K562 (cell line): ENCODE data around the gene SGSM2. TPM values are rescaled to one million over a fixed set of nuclear protein-coding genes. Genes with fewer than 3 reads are reported as not detected.
A peak's percentile ranks its signal among the peaks of the same experiment; 100 is the strongest.

Experiments
- MAFG ChIP-seq: fragments of 450-650 bp; conservative IDR thresholded peaks from 2 replicates; pipeline ENCODE4 v1.6.1; 2016; ENCODE audit warnings: missing genetic modification characterization, missing compliant biosample characterization
- SIN3B ChIP-seq: fragments of 450-650 bp; IDR thresholded peaks from 2 replicates; pipeline ENCODE4 v1.6.1; 2017; ENCODE audit warnings: low read depth, mild to moderate bottlenecking, moderate library complexity
- SMC3 ChIP-seq: conservative IDR thresholded peaks from 2 replicates; pipeline ENCODE4 v1.6.1; 2011; ENCODE audit warnings: low read depth, low read length, improper control_type of control experiment; ENCODE audit not compliant: insufficient read depth
- SRF ChIP-seq, 2 experiments: fragments of 250-450, 450-650 bp in 1 of 2; sonication (Bioruptor Pico) in 1 of 2; sonication (generic) in 1 of 2; formaldehyde crosslinking; IDR thresholded peaks; 2 replicates each; pipeline versions ENCODE4 v1.5.0 to v1.5.1; 2020 to 2022; ENCODE audit warnings: mild to moderate bottlenecking in 1 of 2, missing genetic modification reagents in 1 of 2
- XRCC3 ChIP-seq: fragments of 450-650 bp; IDR thresholded peaks from 2 replicates; pipeline ENCODE4 v1.6.1; 2017; ENCODE audit warnings: mild to moderate bottlenecking, moderate library complexity
- ZBTB17 ChIP-seq: fragments of 450-650 bp; formaldehyde crosslinking; IDR thresholded peaks from 2 replicates; pipeline ENCODE4 v1.4.0; 2020; ENCODE audit warnings: mild to moderate bottlenecking
- ZC3H4 ChIP-seq: sonication (generic); formaldehyde crosslinking; IDR thresholded peaks from 2 replicates; pipeline ENCODE4 v1.9.0; 2021; ENCODE audit warnings: missing genetic modification reagents, borderline replicate concordance
- ZFP30 ChIP-seq: fragments of 250-450 bp; sonication (Bioruptor Pico); IDR thresholded peaks from 2 replicates; pipeline ENCODE4 v1.8.0; 2022; ENCODE audit warnings: moderate library complexity, mild to moderate bottlenecking, inconsistent platforms, borderline replicate concordance
- ZNF57 ChIP-seq: fragments of 450-650 bp; formaldehyde crosslinking; IDR thresholded peaks from 2 replicates; pipeline ENCODE4 v1.4.0; 2020; ENCODE audit warnings: mild to moderate bottlenecking, moderate library complexity
- polyA plus RNA-seq, 8 experiments: library from polyadenylated mRNA; depleted of rRNA in 4 of 8; stranded (reverse) in 5 of 8; unstranded in 3 of 8; fragments of >200 nt; fragmentation: Nextera tagmentation in 2 of 8; fragmentation: Illumina TruSeq in 1 of 8; extraction: Ambion mirVana in 2 of 8; extraction: Trizol in 1 of 8; gene quantifications; 2 replicates each; pipeline versions ENCODE4 v1.2.1 to v1.2.3, GENCODE V29; 2011 to 2014; ENCODE audit warnings: inconsistent platforms in 1 of 8, missing spikeins in 1 of 8
- total RNA-seq, 7 experiments: library from RNA; depleted of rRNA in 6 of 7; stranded (reverse); fragments of >200 nt in 6 of 7; fragmentation: Illumina TruSeq in 2 of 7; extraction: Trizol in 2 of 7; gene quantifications; 2 replicates each; pipeline versions ENCODE4 v1.2.1 to v1.2.3, GENCODE V29; 2011 to 2021; ENCODE audit warnings: low replicate concordance in 1 of 7
- TF ChIP-seq, protein P1 (sequence below), 2 experiments: fragments of 450-650 bp in 1 of 2; sonication (generic) in 1 of 2; formaldehyde crosslinking in 1 of 2; IDR thresholded peaks; 2 replicates each; pipeline versions ENCODE4 v1.7.1 to v1.9.0; 2016 to 2022; ENCODE audit warnings: inconsistent platforms in 1 of 2, mild to moderate bottlenecking in 1 of 2, missing genetic modification reagents in 1 of 2

The SGSM2 gene
- total and polyA plus RNA-seq, 9 of the 15 experiments (the other 6 are each of a cell fraction or from before 2014, with no cell fraction given) = 0.20 to 26.3 (median 14.8) TPM

DNA sequence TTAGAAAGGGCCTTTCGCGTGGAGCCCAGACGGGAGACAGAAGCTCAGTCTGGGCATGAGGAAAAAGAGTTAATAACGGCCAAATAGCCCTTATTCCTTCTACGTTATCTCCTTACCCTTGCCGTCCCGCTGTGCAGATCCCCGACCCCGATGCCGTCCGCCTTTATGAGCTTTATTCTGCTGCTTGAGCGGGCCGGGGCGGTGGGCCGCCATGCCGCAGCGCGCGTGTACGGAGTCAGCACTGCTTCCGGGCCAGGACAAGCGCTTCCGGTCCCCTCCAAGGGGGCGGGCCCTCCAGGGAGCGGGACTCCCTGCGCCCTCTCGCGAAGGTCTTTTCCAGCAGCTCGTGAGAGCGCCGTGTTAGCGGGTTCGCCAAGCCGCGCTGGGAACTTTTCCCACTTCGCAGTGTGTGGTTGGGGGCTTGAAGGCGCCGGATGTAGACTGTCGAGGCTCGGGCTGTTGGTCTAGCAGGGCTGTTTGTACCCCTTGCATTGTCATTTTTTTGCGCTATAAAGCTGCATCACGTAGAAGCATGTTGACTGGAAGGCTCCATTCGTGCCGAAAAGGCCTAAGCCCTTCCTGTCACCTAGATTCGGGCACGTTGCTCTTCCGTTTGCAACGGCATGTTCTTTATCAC, 968 bp upstream of the SGSM2 start, which contains the start of gene TSR1 (continued):
- TF ChIP-seq ZFP30 (CRISPR knock-in tag) (no peak), ZNF57 (CRISPR knock-in tag) (no peak), ZC3H4 (CRISPR knock-in tag) (no peak), SIN3B (peak; percentile 97), SRF (CRISPR knock-in tag; IDR thresholded peaks at IDR 0.05) (no peak), MAFG (tag) (no peak), XRCC3 (no peak), SMC3 (no peak), ZBTB17 (CRISPR knock-in tag) (no peak)
- TF ChIP-seq, protein P1, sequence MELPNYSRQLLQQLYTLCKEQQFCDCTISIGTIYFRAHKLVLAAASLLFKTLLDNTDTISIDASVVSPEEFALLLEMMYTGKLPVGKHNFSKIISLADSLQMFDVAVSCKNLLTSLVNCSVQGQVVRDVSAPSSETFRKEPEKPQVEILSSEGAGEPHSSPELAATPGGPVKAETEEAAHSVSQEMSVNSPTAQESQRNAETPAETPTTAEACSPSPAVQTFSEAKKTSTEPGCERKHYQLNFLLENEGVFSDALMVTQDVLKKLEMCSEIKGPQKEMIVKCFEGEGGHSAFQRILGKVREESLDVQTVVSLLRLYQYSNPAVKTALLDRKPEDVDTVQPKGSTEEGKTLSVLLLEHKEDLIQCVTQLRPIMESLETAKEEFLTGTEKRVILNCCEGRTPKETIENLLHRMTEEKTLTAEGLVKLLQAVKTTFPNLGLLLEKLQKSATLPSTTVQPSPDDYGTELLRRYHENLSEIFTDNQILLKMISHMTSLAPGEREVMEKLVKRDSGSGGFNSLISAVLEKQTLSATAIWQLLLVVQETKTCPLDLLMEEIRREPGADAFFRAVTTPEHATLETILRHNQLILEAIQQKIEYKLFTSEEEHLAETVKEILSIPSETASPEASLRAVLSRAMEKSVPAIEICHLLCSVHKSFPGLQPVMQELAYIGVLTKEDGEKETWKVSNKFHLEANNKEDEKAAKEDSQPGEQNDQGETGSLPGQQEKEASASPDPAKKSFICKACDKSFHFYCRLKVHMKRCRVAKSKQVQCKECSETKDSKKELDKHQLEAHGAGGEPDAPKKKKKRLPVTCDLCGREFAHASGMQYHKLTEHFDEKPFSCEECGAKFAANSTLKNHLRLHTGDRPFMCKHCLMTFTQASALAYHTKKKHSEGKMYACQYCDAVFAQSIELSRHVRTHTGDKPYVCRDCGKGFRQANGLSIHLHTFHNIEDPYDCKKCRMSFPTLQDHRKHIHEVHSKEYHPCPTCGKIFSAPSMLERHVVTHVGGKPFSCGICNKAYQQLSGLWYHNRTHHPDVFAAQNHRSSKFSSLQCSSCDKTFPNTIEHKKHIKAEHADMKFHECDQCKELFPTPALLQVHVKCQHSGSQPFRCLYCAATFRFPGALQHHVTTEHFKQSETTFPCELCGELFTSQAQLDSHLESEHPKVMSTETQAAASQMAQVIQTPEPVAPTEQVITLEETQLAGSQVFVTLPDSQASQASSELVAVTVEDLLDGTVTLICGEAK (IDR thresholded peaks at IDR 0.05) = peak; percentile 97
- TF ChIP-seq, protein P1 (CRISPR knock-in tag; IDR thresholded peaks at IDR 0.05) = no peak
